Measurements from ENCODE around the gene CRHR2.

DNA sequence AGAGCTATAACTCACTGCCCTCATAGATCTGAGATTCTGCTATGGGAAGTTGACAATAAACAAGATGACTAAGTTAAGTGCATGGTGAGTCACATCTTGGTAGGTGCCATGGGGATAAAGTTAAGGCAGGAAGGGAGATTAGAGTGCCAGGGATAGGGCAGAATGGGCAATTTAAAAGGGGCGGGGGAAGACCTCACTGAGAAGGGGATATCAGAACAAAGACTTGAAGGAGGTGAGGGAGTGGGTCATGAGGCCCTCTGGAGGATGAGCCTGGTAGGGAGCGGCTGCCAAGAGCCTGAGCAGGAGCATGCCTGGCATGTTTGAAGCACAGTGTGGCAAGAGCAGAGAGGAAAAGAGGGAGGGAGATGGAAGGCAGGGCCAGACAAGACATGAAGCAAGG lies 34.9 kb upstream of the CRHR2 start:
- TF ChIP-seq POLR2A (IDR thresholded peaks at IDR 0.05; ENCODE audit: low read depth, low read length) (no peak), TAF1 (IDR thresholded peaks at IDR 0.05; ENCODE audit: borderline replicate concordance, low read depth, low read length) (no peak), POLR2AphosphoS5 (IDR thresholded peaks at IDR 0.05; ENCODE audit: low read depth, low read length) (no peak)
